IMR-90 (cell line): ENCODE measurements around the gene PLCL1.

Source experiments
- BHLHE40 ChIP-seq: fragments of 150-350 bp; IDR thresholded peaks from 2 replicates; pipeline ENCODE4 v1.6.1; 2016; ENCODE audit warnings: mild to moderate bottlenecking, low read depth, low read length
- CEBPB ChIP-seq: IDR thresholded peaks from 2 replicates; pipeline ENCODE4 v1.6.1; 2012; ENCODE audit warnings: low read depth, low read length, improper control_type of control experiment
- CTCF ChIP-seq: conservative IDR thresholded peaks from 2 replicates; pipeline ENCODE4 v1.5.1; 2012; ENCODE audit warnings: mild to moderate bottlenecking, low read depth, low read length, improper control_type of control experiment
- FOS ChIP-seq: fragments of 150-350 bp; IDR thresholded peaks from 2 replicates; pipeline ENCODE4 v1.6.1; 2016; ENCODE audit warnings: low read depth, low read length
- MAZ ChIP-seq: IDR thresholded peaks from 2 replicates; pipeline ENCODE4 v1.6.1; 2012; ENCODE audit warnings: low read depth, mild to moderate bottlenecking, low read length, improper control_type of control experiment, moderate library complexity, borderline replicate concordance
- MXI1 ChIP-seq: IDR thresholded peaks from 2 replicates; pipeline ENCODE4 v1.6.1; 2012; ENCODE audit warnings: low read depth, mild to moderate bottlenecking, low read length, moderate library complexity, borderline replicate concordance
- POLR2A ChIP-seq: IDR thresholded peaks from 2 replicates; pipeline ENCODE4 v1.6.1; 2012; ENCODE audit warnings: mild to moderate bottlenecking, low read depth, low read length
- RAD21 ChIP-seq: IDR thresholded peaks from 2 replicates; pipeline ENCODE4 v1.6.1; 2012; ENCODE audit warnings: low read length, improper control_type of control experiment
- RCOR1 ChIP-seq: IDR thresholded peaks from 2 replicates; pipeline ENCODE4 v1.6.1; 2012; ENCODE audit warnings: mild to moderate bottlenecking, low read length, improper control_type of control experiment; ENCODE audit not compliant: insufficient replicate concordance
- RFX5 ChIP-seq: IDR thresholded peaks from 2 replicates; pipeline ENCODE4 v1.8.0; 2012; ENCODE audit warnings: low read depth, mild to moderate bottlenecking, low read length, moderate library complexity
- SMC3 ChIP-seq: fragments of 150-350 bp; IDR thresholded peaks from 2 replicates; pipeline ENCODE4 v1.6.1; 2016; ENCODE audit warnings: low read depth, mild to moderate bottlenecking, antibody characterized with exemption, low read length, moderate library complexity
- USF2 ChIP-seq: fragments of 150-350 bp; IDR thresholded peaks from 2 replicates; pipeline ENCODE4 v1.6.1; 2017; ENCODE audit warnings: mild to moderate bottlenecking, antibody characterized with exemption, low read length, low read depth

GRCh38 chr2:197959383-197959782, 155.0 kb downstream of the PLCL1 start:
- TF ChIP-seq CTCF: no peak
- no peak for TF ChIP-seq USF2
- no peak for TF ChIP-seq MXI1
- TF ChIP-seq POLR2A: no peak
- no peak for TF ChIP-seq CEBPB
- TF ChIP-seq SMC3: no peak
- TF ChIP-seq RCOR1: no peak
- TF ChIP-seq BHLHE40: no peak
- TF ChIP-seq RAD21: no peak
- TF ChIP-seq MAZ: no peak
- no peak for TF ChIP-seq RFX5
- no peak for TF ChIP-seq FOS
